ENCODE data around the gene RFX5.
"Not testable (repeated sequence)": the region's sequence is repeated elsewhere in the genome, so short reads cannot be mapped to it uniquely, and the experiment has no call there.

Gene RFX5

DNA sequence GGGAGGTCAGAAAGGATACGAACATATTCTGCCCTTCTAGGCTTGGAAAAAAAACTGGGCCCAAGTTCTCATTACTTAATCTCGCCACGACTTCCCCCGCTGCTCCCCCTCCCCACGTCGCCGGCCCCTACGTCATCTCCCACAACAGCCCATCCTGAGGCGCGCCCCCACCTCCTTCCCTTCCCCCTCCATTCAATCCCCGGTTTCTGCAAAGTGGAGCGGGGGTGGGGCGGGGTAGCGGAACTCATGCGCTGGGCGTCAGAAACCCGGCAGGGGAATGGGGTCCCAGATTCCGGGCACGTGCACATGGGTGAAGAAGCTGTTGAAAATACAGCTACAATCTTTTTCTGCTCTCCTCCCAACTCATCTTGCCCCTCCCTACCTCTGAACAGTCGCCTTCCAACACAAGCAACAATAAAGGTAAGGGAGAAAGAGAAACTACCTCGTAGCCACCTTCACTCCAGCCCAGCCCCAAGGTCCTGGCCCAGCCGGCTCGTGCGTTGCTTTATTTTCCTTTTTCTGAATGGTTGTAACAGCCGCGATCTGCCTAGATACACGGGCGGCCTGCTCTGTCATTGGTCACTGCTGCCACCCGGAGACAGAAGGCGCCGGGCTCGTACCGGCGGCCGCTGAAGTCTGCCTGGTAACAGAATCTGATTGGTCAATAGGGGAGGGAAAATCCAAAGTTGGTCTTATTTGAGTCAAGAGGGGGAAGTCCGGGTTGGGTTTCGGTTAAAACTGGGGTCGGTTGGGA lies at the start of gene RFX5:
TSS of gene RFX5 (minus strand) at position 484 of the 754 bp plus-strand sequence. CDS start 932 bp downstream, outside the sequence.
- DNase-seq (ENCODE audit: low spot score) = peak; percentile 95

DNA sequence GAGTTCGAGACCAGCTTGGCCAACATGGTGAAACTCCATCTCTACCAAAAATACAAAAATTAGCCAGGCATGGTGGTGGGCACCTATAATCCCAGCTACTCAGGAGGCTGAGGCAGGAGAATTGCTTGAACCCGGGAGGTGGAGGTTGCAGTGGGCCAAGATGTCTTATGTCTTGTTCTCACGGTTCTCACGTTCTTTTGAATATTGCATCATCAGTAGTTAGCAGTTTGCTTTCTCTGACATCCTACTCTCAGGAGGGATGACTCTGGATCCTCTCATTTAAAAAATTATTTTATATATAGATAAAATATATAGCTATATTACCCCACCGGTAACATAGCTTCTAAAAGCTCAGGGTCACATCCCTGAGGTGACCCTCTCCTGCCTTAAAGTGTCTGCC lies 49.2 kb upstream of the RFX5 start:
- DNase-seq (ENCODE audit: low spot score) = not testable (repeated sequence)

DNA sequence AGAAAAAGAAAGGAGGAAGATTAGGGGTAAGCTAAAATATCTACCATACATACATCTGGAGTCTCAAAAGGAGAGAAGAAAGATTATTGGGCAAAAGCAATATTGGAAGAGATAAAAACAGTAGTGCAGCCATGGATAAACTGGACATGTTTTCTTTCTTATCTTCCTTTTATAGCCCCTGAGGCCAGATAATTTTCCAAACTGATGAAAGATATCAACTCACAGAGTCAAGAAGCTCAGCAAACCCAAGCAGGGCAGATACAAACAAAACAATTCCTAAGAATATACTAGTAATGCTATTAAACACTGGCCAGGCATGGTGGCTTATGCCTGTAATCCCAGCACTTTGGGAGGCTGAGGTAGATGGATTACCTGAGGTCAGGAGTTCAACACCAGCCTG lies 46.5 kb upstream of the RFX5 start:
- no peak for DNase-seq (ENCODE audit: low spot score)

DNA sequence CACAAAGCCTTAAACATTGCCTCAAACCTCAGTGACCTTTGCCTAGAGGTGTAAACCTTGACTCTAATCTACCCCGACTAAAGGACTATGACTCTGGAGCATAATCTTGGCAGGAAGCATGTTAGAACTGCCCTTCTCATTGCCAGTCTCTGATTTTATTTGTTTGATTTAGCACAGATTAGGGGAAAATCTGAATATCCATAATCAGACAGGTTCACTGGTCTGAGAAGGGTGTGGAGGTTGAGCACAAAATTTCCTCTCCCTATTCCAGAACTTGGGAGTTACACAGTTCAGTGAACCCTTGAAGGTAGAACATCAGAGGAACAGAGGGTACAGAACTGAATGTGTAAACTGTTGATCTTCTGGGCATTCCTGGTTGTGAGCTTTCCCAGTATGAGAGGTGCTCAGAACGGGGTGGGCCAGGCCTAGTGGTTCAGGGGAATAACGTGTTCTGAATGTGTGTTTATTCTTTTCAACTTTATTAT lies 44.1 kb upstream of the RFX5 start:
- DNase-seq (ENCODE audit: low spot score) = no peak

DNA sequence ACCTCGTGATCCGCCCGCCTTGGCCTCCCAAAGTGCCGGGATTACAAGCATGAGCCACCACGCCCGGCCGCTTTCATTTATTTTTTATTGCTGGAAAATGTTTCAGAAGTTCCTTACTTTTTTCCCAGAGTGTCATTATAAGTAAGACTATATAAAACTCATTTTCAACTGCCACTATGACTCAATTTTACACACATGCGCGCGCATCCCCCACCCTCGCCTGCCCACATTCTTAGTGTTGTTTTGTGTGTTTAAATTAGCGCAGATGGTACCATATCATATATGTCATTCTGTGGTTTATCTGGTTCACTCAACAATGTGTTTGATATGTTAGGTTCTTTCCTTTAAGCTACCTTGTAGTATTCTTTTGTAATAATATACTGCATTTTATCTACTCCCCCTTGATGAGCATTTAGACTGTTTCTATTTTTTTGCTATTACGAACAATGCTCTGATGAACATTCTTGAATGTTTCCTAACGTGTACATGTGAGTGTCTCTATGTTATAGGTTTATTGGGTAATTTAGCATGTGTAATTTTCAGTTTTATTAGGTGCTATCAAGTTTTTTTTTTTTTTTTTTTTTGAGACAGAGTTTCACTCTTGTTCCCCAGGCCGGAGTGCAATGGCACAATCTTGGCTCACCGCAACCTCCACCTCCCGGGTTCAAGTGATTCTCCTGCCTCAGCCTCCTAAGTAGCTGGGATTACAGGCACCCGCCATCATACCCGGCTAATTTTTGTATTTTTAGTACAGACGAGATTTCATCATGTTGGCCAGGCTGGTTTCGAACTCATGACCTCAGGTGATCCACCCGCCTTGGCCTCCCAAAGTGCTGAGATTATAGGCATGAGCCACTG lies 43.4 kb upstream of the RFX5 start:
- DNase-seq (ENCODE audit: low spot score) = not testable (repeated sequence)

DNA sequence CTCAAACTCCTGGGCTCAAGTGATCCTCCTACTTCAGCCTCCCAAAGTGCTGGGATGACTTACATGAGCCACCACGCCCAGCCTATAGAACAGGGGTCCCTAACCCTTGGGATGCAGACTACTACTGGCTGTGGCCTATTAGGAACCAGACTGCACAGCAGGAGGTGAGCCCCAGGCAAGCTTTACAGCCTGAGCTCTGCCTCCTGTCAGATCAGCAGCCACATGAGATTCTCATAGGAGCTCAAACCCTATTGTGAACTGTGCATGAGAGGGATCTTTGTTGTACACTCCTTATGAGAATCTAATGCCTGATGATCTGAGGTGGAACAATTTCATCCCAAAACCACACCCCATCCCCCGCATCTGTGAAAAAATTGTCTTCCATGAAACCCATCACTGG lies 39.0 kb upstream of the RFX5 start:
- no peak for DNase-seq (ENCODE audit: low spot score)

DNA sequence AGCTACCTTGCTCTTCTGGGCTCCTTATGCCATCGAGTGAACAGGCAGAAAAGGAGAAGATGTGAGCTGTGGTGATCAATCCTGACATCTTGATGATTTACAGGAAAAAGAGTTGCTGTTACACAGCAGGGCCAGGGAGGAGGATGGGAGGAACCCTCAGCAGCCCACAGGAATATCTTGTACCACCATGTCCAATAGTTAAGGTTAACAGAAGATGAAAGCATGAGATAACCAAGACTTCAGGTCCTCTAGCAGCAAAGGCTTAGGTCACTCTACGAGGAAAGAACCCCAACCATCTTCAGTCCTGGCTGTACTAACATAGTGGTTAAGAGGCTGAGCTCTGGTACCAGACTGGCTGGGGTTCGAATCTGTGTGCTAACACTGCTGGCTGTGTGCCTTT lies 37.5 kb upstream of the RFX5 start:
- no peak for DNase-seq (ENCODE audit: low spot score)

DNA sequence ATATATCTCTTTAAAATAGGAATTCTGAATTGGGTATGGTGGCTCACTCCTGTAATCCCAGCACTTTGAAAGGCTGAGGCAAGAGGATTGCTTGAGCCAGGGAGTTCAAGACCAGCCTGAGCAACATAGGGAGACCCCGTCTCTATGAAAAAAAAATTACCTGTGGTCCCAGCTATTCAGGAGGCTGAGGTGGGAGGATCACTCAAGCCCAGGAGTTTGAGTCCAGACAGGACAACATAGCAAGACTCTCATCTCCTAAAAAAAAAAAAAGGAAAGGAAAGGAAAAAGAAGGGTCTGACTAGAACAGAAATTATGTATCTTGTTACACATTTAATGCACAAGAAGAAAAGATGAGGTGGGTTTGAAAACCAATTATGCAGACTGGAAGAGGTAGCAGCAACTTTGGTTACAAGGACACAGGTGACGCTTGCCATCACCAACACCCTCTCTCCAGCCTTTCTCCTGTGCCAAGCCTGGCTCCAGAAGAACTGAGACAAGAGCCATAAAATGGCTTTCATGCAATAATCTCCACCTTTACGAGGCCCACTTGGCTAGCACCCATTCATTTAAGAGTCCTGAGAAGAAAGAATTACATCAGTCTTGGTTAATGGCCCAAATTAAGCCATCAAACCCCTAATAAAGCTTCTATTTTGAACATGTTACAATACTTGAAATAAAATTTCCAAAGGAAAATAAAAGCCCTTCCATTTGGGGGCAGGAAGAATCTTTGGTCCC lies 30.3 kb upstream of the RFX5 start:
- DNase-seq (ENCODE audit: low spot score) = no peak

DNA sequence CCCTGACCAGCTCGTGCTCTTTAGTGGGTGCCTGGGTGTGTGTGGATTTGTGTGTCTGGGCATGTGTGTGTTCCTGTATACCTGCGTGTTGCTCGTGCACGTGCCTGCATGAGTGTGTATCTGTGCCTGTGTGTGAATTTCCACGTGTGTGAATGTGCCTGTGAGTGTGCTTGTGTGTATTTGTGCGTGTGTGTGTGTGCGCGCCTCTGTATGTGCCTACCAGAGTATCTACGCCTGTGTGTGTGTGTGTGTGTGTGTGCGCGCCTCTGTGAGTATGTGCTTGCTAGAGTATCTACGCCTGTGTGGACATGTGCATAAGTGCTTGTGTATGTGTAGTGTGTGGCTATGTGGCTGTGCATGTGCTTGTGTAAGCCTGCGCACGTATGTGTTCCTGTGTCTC lies 26.1 kb upstream of the RFX5 start:
- DNase-seq (ENCODE audit: low spot score) = no peak

DNA sequence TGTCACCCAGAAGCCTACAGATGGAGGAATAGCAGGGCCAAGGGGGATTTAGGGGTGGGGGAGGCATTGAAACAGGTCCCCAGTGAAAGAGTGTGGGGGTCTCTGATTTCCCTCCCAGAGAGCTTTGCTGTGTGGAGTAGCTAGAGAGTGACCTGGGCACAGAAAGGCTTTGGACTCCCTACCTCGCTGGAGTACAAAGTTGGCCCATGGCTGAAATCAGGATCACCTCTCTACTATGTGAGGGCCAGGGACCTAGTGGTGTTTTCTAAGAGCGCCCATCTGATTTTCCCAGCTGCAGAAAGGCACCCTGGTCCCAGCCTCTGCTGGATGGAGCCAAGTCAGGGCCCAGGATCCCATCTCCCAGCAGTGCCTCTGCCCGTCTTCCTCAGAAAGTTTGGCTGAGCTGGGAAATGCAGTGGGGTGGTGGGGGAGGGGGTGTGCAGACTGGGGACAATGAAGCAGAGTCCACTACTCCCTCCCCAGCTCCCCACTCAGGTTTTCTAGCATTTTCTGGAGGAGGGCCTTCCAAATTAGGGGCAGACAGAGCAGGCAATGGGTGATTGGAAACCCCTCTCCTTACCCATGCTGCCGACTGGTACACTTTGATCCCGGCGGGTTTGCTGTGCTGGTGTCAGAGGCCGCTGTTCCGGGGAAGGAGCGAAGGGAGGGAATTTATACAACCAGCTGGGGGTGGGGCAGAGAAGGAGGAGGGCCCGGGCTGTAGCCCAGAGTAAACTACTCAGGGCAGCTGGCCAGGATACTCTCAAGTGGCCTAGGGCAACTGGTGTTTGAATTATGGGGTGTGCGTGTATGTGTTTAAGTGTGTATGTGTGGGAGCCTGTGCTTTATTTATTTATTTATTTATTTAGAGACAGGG lies 25.2 kb upstream of the RFX5 start, which contains the start of gene SELENBP1:
TSS of gene SELENBP1 (minus strand) at position 648 of the 877 bp plus-strand sequence. CDS start at position 584, 64 bp downstream.
- peak; percentile 62 for DNase-seq (ENCODE audit: low spot score)

DNA sequence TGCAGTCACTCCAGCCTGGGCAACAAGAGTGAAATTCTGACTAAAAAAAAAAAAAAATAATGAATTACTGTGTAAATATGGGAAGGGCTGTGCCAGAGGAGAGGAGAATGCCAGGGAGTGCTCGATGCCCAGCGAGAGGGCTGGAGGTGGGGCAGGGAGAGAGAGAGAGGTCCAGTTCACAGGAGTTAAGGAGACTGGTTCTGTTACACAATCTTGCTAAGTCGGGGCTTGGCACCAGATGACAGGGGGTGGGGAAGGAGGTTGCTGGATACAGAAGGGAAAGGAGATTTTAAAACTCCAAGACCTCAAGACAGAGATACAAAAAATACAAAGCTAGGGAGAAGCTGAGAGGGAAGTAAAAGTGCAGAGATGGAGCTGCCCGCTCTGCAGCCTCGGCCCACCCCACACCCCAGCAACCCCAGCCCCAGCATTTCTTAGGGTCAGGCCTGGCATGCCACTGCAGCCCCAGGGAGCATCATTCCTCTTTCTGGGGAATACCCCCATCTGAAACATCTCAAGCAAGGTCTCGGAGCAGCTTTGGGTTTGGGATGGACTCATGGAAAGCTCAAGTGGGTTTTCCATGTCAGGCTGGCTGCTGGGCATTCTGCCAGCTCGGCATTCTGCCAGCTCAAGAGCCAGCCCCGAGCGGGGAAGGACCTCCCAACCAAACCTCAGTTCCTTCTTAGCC lies 24.5 kb upstream of the RFX5 start:
- peak; percentile 70 for DNase-seq (ENCODE audit: low spot score)

DNA sequence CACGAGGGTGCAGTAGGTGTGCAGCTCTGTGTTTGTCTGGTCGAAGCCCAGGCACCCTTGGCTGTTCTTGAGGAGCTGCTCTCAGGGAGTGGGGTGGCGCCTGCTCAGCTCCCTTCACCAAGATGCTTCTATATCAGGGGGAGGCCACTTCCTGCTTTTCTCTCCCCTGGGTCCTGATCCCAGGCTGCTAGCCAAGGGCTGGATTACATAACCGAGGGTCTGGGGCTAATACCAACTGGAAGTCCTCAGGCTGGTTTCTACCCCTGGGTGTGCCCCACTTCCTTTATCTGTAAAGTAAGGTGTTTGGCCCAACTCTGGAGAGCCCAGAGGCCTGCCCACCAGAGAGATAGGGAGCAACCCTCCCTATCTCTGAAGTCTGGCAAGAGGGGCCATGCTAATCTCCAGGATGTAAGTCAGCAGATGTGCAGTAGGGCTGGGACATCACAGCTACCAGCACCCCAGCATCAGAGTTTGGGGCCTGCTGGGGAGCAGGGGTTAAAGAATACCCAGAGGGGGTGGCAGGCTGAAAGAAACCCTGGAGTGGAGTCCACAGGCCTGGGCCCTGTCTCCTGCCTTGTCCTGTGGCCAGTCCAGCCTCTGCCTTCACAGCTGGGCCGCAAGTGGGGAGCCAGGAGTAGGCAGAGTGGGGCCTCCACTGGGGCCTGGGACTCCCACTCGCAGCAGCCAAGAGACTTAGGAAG lies 23.3 kb upstream of the RFX5 start:
- no peak for DNase-seq (ENCODE audit: low spot score)

DNA sequence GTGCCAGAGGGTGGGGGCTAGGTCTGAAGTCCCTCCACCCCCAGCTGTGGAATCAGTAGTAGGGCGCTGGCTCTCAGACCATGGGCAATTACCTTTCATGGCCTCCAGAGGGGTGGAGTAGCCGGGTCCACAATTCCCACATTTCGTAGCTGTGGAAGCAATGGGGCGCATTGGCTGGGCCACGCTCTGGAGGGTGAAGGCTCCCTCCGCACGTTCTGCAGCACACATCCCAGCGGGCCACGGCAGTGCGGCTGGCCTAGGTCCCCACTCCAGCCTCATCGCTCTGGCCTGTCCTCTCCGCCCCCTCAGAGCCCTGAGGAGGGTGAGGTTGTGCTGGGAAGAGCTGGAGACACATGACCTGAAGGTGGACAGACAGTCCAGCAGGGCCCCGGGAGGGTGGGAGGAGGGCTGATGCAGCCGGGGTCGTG lies 22.6 kb upstream of the RFX5 start:
- no peak for DNase-seq (ENCODE audit: low spot score)

DNA sequence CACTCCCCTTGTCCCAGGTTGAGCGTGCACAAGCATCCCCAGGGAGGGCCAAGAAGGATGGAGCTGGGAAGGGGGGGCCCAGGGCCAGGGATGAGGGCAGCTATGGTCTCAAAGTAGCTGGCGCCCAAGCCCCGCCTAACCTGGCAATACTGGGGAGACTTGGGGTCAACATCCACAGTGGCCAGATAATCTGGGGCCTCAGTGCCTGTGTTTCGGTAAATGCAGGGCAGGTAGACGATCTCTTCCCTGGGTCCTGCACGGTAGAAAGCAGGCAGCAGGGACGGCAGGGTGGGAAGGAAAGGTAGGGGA lies 22.2 kb upstream of the RFX5 start:
- no peak for DNase-seq (ENCODE audit: low spot score)

DNA sequence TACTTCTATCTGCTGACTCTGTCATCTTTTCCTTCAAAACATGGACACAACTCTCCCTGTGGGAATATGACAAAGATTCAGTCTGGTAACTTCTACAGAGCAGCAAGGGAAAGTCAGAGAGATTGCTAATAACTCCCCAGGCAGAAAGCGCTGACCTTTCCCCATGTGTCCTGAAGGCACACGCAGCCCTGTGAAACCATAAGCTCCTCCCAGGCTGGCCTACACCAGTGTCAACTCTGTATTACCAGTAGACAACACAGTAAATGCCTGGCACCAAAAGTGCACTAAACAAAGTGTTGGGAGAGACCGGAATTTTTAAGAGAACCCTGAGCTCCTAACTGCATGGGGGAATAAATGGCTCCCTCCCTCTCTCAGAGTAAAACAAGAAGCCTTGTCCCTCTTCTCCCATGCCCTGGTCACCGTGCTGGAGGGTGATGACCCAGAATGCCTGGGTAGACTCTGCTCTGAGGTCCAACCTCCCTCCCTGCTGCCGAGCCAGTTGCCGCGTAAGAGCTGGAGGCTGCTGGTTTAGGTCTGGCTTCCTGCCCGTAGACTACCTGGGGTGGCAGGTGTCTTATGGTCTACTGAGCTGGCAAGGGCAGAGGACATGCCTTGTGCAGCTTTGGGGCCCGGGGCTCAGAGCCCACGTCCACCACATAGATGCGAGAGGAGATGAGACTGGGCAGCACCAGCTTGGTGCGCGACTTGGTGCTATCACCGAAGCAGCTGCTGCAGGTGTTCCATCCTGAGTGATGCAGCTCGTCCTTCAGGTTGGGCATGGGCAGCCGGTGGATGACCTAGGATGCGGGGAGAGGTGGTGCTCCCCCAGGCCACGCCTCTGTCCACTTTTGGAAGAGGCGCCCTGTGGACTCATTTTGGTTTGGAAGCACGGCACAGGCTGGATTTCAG lies 21.6 kb upstream of the RFX5 start:
- DNase-seq (ENCODE audit: low spot score) = no peak

DNA sequence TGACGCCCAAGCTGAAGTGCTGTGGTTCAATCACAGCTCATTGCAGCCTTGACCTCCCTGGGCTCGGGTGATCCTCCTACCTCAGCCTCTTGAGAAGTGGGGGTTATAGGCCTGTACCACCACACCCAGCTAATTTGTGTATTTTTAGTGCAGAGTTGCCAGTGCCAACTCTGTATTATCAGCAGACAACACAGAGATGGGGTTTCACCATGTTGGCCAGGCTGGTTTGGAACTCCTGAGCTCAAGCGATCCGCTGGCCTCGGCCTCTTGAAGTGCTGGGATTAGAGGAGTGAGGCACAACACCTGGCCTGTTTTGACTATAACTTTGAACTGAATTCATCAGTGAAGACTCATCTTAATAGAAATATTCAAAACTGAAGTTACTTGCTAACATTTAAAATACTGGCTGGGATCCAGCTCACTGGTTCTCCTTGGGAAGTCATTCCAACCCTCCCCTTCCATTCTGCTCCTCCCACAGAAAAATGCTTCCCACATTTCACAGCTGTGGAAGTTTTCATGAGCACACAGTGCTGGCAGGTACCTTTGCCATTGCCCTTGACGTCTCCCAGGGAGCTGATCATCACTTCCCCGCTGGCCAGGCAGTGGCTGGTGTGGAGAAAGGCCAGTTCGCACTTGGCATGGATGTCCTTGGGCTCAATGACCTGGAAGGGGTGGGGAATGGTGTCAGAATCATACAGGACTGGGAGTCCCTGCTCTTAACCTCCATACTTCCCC lies 20.8 kb upstream of the RFX5 start:
- DNase-seq (ENCODE audit: low spot score) = peak; percentile 66

DNA sequence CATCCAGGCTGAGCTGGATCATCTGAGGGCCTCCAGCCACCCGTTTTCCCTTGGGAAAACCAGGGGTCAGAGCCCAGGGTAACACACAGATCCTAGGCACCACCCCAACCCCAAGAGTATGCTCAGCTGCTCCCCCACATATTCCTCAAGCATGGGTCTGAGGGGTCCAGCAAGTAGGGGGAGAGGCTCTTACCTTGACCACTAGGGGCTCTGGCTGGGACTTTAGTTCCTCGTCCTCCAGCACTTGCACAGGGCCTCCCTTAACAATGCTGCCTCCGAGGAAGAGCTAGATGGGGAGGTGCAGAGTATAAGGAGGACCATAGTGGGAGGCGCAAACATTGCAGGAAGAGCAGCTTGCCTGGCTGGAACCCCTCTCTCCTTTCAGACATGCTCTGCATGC lies 17.9 kb upstream of the RFX5 start:
- DNase-seq (ENCODE audit: low spot score) = no peak

Measured in putamen (tissue), 1 donor.